Measurements from ENCODE around the gene HS3ST1. TPM values are rescaled to one million over a fixed set of nuclear protein-coding genes. Genes with fewer than 3 reads are reported as not detected.

The HS3ST1 gene
- total RNA-seq, 1 donor from 2014 or later, result 3.4 TPM

GRCh38 chr4:11407551-11407950 lies 21.1 kb downstream of the HS3ST1 start:
- H3K4me3 Mint-ChIP-seq, result no peak overlapping the region
- no peak for TF ChIP-seq CTCF (IDR thresholded peaks at IDR 0.05; ENCODE audit: unreplicated experiment)
- peaks cover 5% of the 10 kb centered on the region for H3K4me1 Mint-ChIP-seq
- DNase-seq (ENCODE audit: low spot score in 2 of 2, unreplicated experiment in 2 of 2), result no peak
- H3K27ac Mint-ChIP-seq, result no peak overlapping the region
- H3K9me3 Mint-ChIP-seq, result no peaks in the 10 kb centered on the region
- H3K27me3 Mint-ChIP-seq (ENCODE audit: low read depth), result no peaks in the 10 kb centered on the region
- H3K36me3 Mint-ChIP-seq, result no peaks in the 10 kb centered on the region

- no peak for TF ChIP-seq CTCF (IDR thresholded peaks at IDR 0.05; ENCODE audit: unreplicated experiment)
- Mint-ChIP-seq H3K36me3 (peaks cover under 1% of the 10 kb centered on the region), H3K9me3 (no peaks in the 10 kb centered on the region), H3K4me3 (no peak overlapping the region), H3K27ac (no peak overlapping the region), H3K27me3 (ENCODE audit: low read depth) (no peaks in the 10 kb centered on the region), H3K4me1 (peaks cover 5% of the 10 kb centered on the region)
- no peak for DNase-seq (ENCODE audit: low spot score in 2 of 2, unreplicated experiment in 2 of 2)
These were observed 24.3 kb downstream of the HS3ST1 start for GRCh38 chr4:11404431-11404830.

GRCh38 chr4:11402192-11402591 lies 26.5 kb downstream of the HS3ST1 start:
- Mint-ChIP-seq H3K4me1 (peaks cover 5% of the 10 kb centered on the region), H3K27me3 (ENCODE audit: low read depth) (no peaks in the 10 kb centered on the region), H3K9me3 (no peaks in the 10 kb centered on the region), H3K27ac (no peak overlapping the region), H3K36me3 (peaks cover 9% of the 10 kb centered on the region), H3K4me3 (no peak overlapping the region)
- no peak for TF ChIP-seq CTCF (IDR thresholded peaks at IDR 0.05; ENCODE audit: unreplicated experiment)
- DNase-seq (ENCODE audit: low spot score in 2 of 2, unreplicated experiment in 2 of 2), result no peak

- H3K27ac Mint-ChIP-seq, result no peak overlapping the region
- no peaks in the 10 kb centered on the region for H3K27me3 Mint-ChIP-seq (ENCODE audit: low read depth)
- DNase-seq (ENCODE audit: low spot score in 2 of 2, unreplicated experiment in 2 of 2), result no peak
- TF ChIP-seq CTCF (IDR thresholded peaks at IDR 0.05; ENCODE audit: unreplicated experiment), result no peak
- no peaks in the 10 kb centered on the region for H3K4me1 Mint-ChIP-seq
- no peak overlapping the region for H3K4me3 Mint-ChIP-seq
- H3K36me3 Mint-ChIP-seq, result peaks cover 9% of the 10 kb centered on the region
- no peaks in the 10 kb centered on the region for H3K9me3 Mint-ChIP-seq
These were observed 29.2 kb downstream of the HS3ST1 start for GRCh38 chr4:11399461-11399971.

- H3K27me3 Mint-ChIP-seq (ENCODE audit: low read depth), result no peaks in the 10 kb centered on the region
- no peak overlapping the region for H3K27ac Mint-ChIP-seq
- no peak overlapping the region for H3K4me3 Mint-ChIP-seq
- no peak for TF ChIP-seq CTCF (IDR thresholded peaks at IDR 0.05; ENCODE audit: unreplicated experiment)
- H3K36me3 Mint-ChIP-seq, result peaks cover 9% of the 10 kb centered on the region
- no peaks in the 10 kb centered on the region for H3K4me1 Mint-ChIP-seq
- DNase-seq (ENCODE audit: low spot score in 2 of 2, unreplicated experiment in 2 of 2), result no peak
- no peaks in the 10 kb centered on the region for H3K9me3 Mint-ChIP-seq
These were observed 30.7 kb downstream of the HS3ST1 start for GRCh38 chr4:11397819-11398610.
